Endothelial cell of umbilical vein (primary cell): ENCODE data around the gene LITAF. TPM values are rescaled to one million over a fixed set of nuclear protein-coding genes. Genes with fewer than 3 reads are reported as not detected.

ENCODE experiments used
- BruUV-seq: library from RNA; stranded (reverse); fragments of 400-500 nt; replicated peaks from 2 replicates; lab custom pipeline; 2021; lab: Mats Ljungman, UMichigan
- CTCF ChIA-PET: fragments of 300-600, 350-600 bp; sonication (Branson Sonifier 250); formaldehyde crosslinking; loops from one replicate; lab custom pipeline; 2021; ENCODE audit warnings: antibody characterized with exemption, inconsistent platforms; lab: Charles Lee
- POLR2A ChIA-PET: fragments of 300-600, 350-600 bp; sonication (Branson Sonifier 250); formaldehyde crosslinking; loops from one replicate; lab custom pipeline; 2021; ENCODE audit warnings: antibody characterized with exemption, inconsistent platforms; lab: Charles Lee
- DNase-seq: peaks from one replicate; pipeline ENCODE4 v3.0.0-alpha.2; 2011; ENCODE audit warnings: low read depth, low spot score
- FAIRE-seq: peaks from 2 replicates; lab custom pipeline; 2011; peaks lifted over from hg19 to GRCh38; lab: Jason Lieb, UNC
- H2AFZ ChIP-seq: 2 replicates; pipeline ENCODE4 v1.6.0; 2012; ENCODE audit warnings: low read depth, low read length, control low read depth, inconsistent platforms
- H3K27ac ChIP-seq: 2 replicates; pipeline ENCODE4 v1.5.1; 2011; ENCODE audit warnings: low read depth, mild to moderate bottlenecking, control low read depth, low read length, moderate library complexity; ENCODE audit not compliant: insufficient read depth
- H3K27me3 ChIP-seq, 2 experiments: 2 replicates each; pipeline versions ENCODE4 v1.6.0 to v1.6.1; 2011; ENCODE audit warnings: low read length in 2 of 2, mixed read lengths in 1 of 2; ENCODE audit not compliant: control insufficient read depth in 2 of 2, insufficient read depth in 2 of 2
- H3K36me3 ChIP-seq, 2 experiments: 2 replicates in 1 of 2; 3 replicates in 1 of 2; pipeline ENCODE4 v1.5.1; 2011; ENCODE audit warnings: low read length in 2 of 2, mild to moderate bottlenecking in 1 of 2, moderate library complexity in 1 of 2; ENCODE audit not compliant: control insufficient read depth in 2 of 2, insufficient read depth in 2 of 2; ENCODE audit errors: extremely low read depth in 1 of 2
- H3K4me1 ChIP-seq: 3 replicates; pipeline ENCODE4 v1.5.1; 2011; ENCODE audit warnings: mild to moderate bottlenecking, low read length; ENCODE audit not compliant: control insufficient read depth, insufficient read depth; ENCODE audit errors: extremely low read depth
- H3K4me2 ChIP-seq: 2 replicates; pipeline ENCODE4 v1.6.1; 2011; ENCODE audit warnings: low read length, control low read depth, mixed read lengths; ENCODE audit not compliant: insufficient read depth
- H3K4me3 ChIP-seq, 3 experiments: fragments of 200-600 bp in 1 of 3; sonication (generic), shearing (Covaris generic) in 1 of 3; replicated peaks in 1 of 3; 2 replicates each; pipeline ENCODE4 v1.5.1; 2011 to 2016; ENCODE audit warnings: control low read depth in 3 of 3, low read length in 3 of 3, mild to moderate bottlenecking in 2 of 3, inconsistent platforms in 1 of 3, low read depth in 1 of 3, moderate library complexity in 1 of 3; ENCODE audit not compliant: insufficient read depth in 1 of 3
- H3K79me2 ChIP-seq: 2 replicates; pipeline ENCODE4 v1.6.0; 2012; ENCODE audit warnings: low read length, inconsistent platforms; ENCODE audit not compliant: control insufficient read depth, insufficient read depth
- H3K9ac ChIP-seq: replicated peaks from 2 replicates; pipeline ENCODE3; 2011; ENCODE audit warnings: low read length, control low read depth; ENCODE audit not compliant: insufficient read depth; ENCODE audit errors: extremely low read depth
- H3K9me1 ChIP-seq: replicated peaks from 3 replicates; pipeline ENCODE4 v1.6.0; 2011; ENCODE audit warnings: mild to moderate bottlenecking, low read length; ENCODE audit not compliant: control insufficient read depth, insufficient read depth; ENCODE audit errors: extremely low read depth
- H3K9me3 ChIP-seq: replicated peaks from 2 replicates; pipeline ENCODE4 v1.5.1; 2012; ENCODE audit warnings: low read length, inconsistent platforms; ENCODE audit not compliant: control insufficient read depth, insufficient read depth
- H4K20me1 ChIP-seq: replicated peaks from 2 replicates; pipeline ENCODE3; 2011; ENCODE audit warnings: mild to moderate bottlenecking, low read length; ENCODE audit not compliant: control insufficient read depth, insufficient read depth; ENCODE audit errors: extremely low read depth
- FOS ChIP-seq: IDR thresholded peaks from 2 replicates; pipeline ENCODE4 v1.6.1; 2011; ENCODE audit warnings: mild to moderate bottlenecking, low read length, moderate library complexity, borderline replicate concordance; ENCODE audit not compliant: insufficient read depth
- JUN ChIP-seq: IDR thresholded peaks from 2 replicates; pipeline ENCODE4 v1.6.1; 2011; ENCODE audit warnings: borderline replicate concordance, low read depth; ENCODE audit not compliant: insufficient read length, insufficient read depth
- MYC ChIP-seq: IDR thresholded peaks from one replicate; pipeline ENCODE4 v1.6.1; 2011; ENCODE audit warnings: mild to moderate bottlenecking, low read depth, low read length
- POLR2A ChIP-seq: IDR thresholded peaks from 2 replicates; pipeline ENCODE4 v1.6.1; 2012; ENCODE audit warnings: low read depth, mild to moderate bottlenecking, control low read depth, low read length
- dilution Hi-C: fragments of 300-500 bp; cut with MboI; formaldehyde crosslinking; loops from one replicate; pipeline ENCODE4 v1.15.0; 2019; ENCODE audit warnings: low sequenced_read_pairs; ENCODE audit not compliant: extremely low pct_ligation_motif_present
- intact Hi-C: fragments of 100-400 bp; cut with micrococcal nuclease; formaldehyde crosslinking; loops from one replicate; pipeline ENCODE4 v1.10.0; 2022
- polyA plus RNA-seq, 4 experiments: library from polyadenylated mRNA; depleted of rRNA in 3 of 4; stranded (reverse) in 3 of 4; unstranded in 1 of 4; fragments of >200 nt; gene quantifications; 2 replicates each; pipeline versions ENCODE4 v1.2.1 to v1.2.3, GENCODE V29; 2011 to 2012; ENCODE audit warnings: missing spikeins in 1 of 4
- total RNA-seq: library from RNA; stranded (reverse); gene quantifications from 2 replicates; pipeline ENCODE4 v1.2.3, GENCODE V29; 2021
- TF ChIP-seq, protein P1 (sequence below): IDR thresholded peaks from 2 replicates; pipeline ENCODE4 v1.6.1; 2011; ENCODE audit not compliant: insufficient read depth, insufficient read length
- TF ChIP-seq, protein P2 (sequence below), 2 donors: IDR thresholded peaks; 1 replicate in 1 of 2; 2 replicates in 1 of 2; pipeline ENCODE4 v1.5.1; 2011; ENCODE audit warnings: low read length in 2 of 2, mild to moderate bottlenecking in 2 of 2, moderate library complexity in 2 of 2, control low read depth in 1 of 2, inconsistent platforms in 1 of 2, low read depth in 1 of 2; ENCODE audit not compliant: insufficient read depth in 1 of 2; ENCODE audit errors: extremely low read depth in 1 of 2

Gene LITAF
- total and polyA plus RNA-seq, 2 donors (not counting 3 experiments of a cell fraction or from before 2014, with no cell fraction given): 15.2 to 27.2 TPM

DNA sequence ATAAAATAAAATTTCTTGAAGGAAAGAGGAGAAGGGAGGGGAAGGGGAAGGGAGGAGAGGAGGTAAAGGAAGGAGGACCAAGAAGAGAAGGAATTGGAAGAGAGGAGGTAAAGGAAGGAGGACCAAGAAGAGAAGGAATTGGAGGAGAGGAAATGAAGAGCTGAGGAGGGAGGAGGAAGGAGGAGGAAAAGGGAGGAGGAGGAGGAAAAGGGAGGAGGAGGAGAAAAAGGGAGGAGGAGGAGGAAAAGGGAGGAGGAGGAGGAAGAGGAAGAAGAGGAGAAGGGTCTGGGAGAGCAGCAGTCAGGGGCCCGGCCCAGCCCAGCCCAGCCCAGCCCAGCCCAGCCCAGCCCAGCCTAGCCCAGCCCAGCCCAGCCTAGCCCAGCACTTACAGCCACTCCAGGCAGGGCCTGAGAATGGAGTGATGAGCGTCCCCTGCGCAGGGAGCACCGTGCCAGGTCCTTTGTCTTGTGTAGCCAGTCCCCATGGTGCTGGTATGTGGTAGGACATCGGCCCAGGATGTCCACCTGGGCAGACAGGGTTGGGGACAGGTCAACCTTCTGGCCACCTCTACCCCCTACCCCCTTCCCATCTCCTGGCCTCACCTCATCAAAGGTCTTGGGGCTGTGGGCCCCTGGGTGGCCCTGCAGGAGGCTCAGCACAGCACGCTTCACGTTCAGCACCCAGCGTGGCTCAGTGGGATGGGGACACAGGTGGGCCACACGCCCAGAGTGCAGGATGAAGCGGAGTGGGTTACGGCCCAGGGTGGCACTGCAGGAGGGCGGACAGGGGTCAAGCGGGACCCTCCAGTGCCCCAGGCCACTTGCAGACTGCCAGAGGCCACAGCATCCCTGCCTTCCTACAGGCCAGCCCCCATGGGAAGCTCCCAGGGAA is 70.9 kb downstream of the LITAF start:
- dilution Hi-C loops: no loop called here
- intact Hi-C loops: no loop called here
- H3K27me3 ChIP-seq: no peaks in the 10 kb centered on the region
- no peak overlapping the region for H3K4me2 ChIP-seq
- no peaks in the 10 kb centered on the region for H3K36me3 ChIP-seq
- no peaks in the 10 kb centered on the region for H3K9me3 ChIP-seq
- no TSS peak for BruUV-seq
- H3K9me1 ChIP-seq: no peaks in the 10 kb centered on the region
- no peak for TF ChIP-seq MYC
- no peak for TF ChIP-seq POLR2A
- no peak for TF ChIP-seq JUN
- no peak for TF ChIP-seq FOS
- TF ChIP-seq, protein P1, sequence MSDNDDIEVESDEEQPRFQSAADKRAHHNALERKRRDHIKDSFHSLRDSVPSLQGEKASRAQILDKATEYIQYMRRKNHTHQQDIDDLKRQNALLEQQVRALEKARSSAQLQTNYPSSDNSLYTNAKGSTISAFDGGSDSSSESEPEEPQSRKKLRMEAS: no peak
- TF ChIP-seq, protein P2, sequence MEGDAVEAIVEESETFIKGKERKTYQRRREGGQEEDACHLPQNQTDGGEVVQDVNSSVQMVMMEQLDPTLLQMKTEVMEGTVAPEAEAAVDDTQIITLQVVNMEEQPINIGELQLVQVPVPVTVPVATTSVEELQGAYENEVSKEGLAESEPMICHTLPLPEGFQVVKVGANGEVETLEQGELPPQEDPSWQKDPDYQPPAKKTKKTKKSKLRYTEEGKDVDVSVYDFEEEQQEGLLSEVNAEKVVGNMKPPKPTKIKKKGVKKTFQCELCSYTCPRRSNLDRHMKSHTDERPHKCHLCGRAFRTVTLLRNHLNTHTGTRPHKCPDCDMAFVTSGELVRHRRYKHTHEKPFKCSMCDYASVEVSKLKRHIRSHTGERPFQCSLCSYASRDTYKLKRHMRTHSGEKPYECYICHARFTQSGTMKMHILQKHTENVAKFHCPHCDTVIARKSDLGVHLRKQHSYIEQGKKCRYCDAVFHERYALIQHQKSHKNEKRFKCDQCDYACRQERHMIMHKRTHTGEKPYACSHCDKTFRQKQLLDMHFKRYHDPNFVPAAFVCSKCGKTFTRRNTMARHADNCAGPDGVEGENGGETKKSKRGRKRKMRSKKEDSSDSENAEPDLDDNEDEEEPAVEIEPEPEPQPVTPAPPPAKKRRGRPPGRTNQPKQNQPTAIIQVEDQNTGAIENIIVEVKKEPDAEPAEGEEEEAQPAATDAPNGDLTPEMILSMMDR (IDR thresholded peaks at IDR 0.05; ENCODE audit: extremely low read depth in 1 of 2, insufficient read depth in 1 of 2, low read depth in 1 of 2, low read length in 2 of 2): no peak
- no peak overlapping the region for H3K9ac ChIP-seq
- FAIRE-seq (no peak), DNase-seq (no peak)
- H4K20me1 ChIP-seq: no peaks in the 10 kb centered on the region
- ChIA-PET CTCF (interaction anchor here (2.0 to 5.6 kb wide), 2 partner anchors 16 to 18 kb away, joined by 5 to 31 read pairs; no protein-coding TSS in a partner anchor), POLR2A (no interaction called here)
- no peaks in the 10 kb centered on the region for H3K4me1 ChIP-seq
- no peak overlapping the region for H3K4me3 ChIP-seq
- H3K27ac ChIP-seq: no peak overlapping the region
- H3K79me2 ChIP-seq: no peaks in the 10 kb centered on the region
- no peak overlapping the region for H2AFZ ChIP-seq
